Amniotic epithelial cell (primary cell): ENCODE data around the gene WWC2.
A peak's percentile ranks its signal among the peaks of the same experiment; 100 is the strongest.
"Not testable (repeated sequence)": the region's sequence is repeated elsewhere in the genome, so short reads cannot be mapped to it uniquely, and the experiment has no call there.

ENCODE experiments used
- DNase-seq: peaks from one replicate; pipeline ENCODE4 v3.0.0-alpha.2; 2010; ENCODE audit warnings: low read depth

WWC2 gene

DNA sequence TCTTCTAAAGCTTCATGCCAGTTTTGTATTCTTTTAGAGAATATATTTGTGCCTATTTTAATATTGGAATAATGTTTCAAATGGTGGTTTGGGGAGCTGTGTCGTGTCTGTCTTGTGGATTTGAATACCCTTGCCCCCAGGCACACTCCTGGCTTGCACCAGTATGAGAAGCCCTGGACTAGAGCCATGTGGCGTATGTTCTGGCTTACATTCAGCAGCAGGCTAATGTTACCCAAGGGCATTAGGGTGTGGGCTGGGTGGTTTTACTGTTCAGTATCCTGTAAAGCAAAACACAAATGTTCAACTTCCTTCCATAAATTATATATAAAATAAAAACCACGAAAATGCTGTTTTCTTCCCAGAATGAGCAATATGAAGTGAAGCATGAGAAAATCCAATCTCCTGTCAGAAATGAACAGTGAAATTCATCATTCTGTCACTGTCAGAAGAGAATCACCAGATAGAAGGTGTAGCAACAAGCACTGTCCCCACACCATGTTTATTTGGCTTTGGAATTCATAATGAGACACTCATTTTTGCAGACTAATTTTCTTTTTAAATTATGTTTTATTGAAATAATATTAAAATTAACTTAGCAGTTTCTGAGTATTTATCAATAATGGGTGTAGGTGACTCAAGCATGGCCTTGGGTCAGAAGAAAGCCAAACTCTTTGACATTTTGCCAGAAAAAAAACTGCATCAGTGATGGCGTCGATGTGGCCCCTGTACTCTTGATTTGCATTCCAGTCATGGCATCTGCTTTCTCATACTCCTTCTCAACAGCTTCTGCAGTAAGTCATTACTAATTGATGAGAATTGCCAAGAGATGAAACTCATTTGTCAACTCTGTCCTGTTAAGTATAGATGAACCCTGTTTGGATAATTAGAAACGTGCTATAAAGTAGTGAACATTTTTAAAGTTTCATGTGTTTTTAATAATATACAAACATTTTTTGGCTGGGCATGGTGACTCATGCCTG is 43.8 kb downstream of the WWC2 start:
- peak; percentile 76 for DNase-seq

DNA sequence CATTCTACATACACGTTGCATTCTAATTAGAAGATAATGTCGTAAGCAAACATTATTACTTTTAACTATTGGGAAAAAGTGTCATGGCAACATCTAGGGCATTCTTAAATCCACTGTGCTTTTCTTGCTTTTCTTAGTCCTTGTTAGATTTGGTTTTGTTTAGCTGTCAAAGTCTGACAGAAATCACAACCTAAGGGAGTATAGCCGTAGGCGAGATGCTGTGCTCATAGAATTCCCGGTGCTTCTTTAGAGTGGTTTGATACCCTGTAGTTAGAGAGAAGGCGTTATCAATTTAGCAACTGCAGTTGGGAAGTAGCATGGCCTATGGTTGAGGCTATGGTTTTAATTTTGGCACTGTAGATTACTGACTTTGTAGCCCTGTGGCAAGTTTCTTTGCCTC is 45.7 kb downstream of the WWC2 start:
- no peak for DNase-seq

DNA sequence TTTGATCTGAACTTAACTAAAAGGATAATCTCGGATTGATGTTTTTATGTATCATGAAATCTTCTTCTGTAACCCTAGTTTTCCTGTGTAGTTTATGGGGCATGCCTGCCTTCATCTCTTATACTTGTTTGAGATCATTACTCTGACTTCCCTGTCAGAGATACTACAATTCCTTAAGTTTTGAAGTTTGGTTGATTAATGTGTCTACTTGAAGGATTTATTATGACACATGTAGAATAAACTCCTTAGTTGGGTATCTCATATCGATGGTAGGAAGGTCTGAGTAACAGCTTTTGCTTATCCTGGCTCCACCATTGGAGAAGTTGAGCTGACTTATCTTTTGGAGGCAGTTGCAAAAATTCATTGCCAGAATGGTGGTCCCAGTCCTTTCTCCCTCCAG is 46.7 kb downstream of the WWC2 start:
- no peak for DNase-seq

DNA sequence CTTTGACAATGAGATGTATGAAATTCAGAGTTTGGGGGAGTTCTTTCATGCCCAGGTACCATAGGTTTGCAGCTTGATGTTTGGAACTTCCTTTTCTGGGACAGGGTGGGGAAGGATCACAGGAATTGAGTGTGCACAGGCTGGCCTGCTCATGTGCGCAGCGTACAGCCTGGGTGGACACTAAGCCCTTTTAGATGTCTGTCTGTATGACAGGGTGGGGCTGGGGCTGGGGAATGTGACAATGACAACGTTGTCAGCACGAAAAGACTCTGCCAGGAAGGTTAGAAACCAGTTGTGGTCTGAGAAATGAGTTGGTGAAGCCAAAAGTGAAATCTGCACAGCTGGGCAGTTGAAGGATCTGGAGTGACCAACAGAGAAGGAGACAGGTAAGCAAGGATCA is 47.4 kb downstream of the WWC2 start:
- DNase-seq, result no peak

DNA sequence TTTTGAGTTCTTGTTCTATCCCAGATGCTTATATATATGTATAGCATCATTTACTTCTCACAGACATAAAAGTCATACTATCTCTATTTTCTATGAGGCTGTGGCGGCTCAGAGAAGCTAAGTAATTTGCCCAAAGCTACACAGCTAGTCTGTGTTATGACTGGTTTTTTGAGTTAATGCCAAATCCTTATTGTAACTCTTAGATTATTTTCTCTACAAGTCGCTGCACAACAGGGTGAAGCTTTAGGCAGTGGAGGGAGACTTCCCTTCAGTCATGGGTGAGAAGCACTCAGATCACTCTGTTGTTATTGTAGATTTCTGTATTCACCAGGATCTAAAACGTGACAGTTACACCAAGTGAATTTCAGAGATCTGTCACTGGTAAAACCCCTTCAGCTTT is 48.1 kb downstream of the WWC2 start:
- no peak for DNase-seq

DNA sequence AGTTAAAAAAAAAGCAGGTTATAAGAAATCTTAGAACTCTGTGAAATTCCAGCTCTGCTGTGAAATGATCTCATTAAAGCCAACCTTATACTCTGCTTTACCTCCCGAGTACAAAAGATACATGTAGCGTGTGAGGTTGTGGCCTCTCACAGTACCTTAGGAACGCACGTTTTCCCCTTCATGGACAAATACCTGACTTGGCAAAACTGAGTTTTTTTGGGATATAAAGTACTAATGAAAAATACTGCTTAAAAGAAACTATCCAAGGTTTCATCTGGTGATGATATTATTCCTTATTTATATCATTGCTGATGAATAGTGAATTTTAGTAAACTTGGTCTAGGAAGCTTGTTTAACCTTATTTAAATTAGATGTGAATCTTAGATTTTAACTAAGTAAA is 48.9 kb downstream of the WWC2 start:
- DNase-seq, result no peak

DNA sequence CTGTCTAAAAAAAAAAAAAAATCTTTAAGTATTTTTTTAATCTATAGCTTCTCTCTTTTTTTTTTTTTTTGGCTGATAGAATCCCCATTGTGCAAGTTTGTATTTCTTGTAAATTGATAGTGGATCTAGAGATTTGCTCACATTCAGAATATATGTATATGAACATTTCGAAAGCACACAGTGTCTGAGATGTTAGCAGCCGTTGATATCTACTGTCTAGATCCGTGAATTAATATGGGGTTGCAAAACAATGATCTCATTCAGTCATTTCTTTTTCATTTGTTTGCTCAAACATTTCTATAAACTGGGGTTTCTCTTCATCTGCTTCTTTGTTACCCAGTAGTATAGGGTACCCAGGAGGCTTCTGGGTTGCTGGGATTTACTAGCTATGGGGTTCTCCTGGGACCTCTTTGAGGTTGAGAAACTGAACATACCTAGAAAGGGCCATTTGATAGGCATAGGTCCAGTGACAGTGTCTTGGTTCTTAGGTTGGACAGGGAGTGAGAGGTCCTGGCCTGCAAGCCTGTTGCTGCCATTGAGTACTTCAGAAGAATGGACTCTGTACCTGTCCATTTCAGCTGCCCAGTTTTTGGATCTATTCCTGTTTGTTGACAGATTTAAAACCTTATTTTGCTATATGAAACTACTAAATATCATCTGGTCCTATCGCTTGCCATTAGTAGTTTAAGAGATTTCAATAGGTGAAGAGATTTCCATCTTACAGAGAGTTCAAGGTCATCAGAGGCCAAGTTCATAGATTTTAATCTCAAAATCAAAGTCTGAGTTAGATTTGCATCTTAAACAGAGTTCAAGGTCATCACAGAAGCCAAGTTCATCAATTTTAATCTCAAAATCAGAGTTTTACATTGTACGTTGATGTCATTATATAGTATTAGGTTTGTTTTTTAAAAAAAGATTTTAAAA is 50.8 kb downstream of the WWC2 start:
- DNase-seq, result peak; percentile 52

DNA sequence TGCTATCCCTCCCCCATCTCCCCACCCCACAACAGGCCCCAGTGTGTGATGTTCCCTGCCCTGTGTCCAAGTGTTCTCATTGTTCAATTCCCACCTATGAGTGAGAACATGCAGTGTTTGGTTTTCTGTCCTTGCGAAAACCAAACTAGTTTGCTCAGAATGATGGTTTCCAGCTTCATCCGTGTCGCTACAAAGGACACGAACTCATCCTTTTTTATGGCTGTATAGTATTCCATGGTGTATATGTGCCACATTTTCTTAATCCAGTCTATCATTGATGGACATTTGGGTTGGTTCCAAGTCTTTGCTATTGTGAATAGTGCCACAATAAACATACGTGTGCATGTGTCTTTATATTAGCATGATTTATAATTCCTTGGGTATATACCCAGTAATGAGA is 51.6 kb downstream of the WWC2 start:
- not testable (repeated sequence) for DNase-seq

DNA sequence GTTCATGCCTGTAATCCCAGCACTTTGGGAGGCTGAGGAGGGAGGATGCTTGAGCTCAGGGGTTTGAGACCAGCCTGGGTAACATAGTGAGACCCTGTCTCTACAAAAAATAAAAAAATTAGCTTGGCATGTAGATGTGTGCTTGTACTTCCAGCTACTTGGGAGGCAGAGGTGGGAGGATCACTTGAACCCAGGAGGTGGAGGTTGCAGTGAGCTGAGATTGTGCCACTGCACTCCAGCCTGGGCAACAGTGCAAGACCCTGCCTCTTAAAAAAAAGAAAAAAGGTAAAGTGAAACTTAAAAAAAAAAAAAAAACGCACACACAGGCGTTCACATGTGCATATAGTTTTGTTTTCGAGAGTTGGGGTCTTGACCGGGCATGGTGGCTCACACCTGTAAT is 53.2 kb downstream of the WWC2 start:
- DNase-seq, result not testable (repeated sequence)

DNA sequence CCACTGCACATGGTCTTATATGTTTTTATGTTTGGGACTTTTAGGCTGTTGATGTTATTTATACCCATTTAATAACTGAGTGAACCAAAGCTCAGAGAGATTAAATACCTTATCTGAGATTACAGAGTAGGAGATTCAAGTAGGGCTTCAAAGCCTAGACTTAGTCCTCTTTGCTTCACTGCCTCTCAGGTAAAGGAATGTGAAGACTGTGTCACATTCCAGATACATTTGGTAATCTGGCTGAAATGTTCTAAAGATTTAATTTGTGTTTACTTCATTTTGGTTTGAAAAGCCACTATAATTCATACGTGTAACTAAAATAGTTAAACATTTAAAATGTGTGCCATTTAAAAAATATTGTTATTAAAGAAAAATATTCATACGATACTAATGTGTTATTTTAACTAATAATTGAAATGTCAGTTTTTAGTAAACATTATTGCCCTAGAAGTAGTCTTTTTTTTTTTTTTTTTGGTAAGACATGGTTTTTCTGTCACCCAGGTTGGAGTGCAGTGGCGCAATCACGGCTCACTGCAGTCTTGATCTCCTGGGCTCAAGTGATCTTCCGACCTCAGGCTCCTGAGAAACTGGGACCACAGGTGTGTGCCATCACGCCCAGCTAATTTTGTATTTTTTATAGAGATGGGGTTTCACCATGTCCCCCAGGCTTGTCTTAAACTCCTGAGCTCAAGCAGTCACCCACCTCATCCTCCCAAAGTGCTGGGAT is 54.3 kb downstream of the WWC2 start:
- DNase-seq, result no peak

DNA sequence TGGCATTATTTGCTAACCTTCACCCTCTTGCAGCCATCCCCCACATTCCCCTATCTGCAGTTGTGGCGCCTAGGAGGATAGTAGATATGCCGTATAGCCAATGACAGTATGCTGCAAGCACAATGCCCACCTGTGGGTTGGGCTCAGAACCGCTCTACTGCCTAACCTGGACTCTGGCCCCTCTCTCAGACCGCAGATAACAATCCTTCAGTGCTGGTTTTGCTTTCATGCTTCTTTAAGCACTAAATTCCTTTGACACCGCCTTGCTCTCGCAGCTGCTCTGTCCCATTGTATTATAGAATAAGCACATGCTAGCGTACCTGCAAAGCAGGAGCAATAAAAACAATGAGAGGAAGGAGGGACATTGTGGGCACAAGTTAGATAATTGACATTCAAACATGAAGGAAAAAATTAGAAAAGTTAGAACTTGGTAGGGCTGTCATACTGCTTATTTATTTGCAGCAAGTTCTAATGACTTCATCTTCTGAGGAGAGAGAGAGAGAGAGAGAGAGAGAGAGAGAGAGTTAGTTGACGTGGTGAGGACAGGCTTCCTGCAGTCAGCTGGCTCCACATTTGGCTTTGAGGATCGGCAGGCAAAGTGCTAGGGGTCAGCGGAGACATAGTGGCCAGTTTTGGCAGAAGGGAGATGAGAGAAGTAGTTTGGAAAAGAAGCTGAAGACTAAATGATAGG is 55.8 kb downstream of the WWC2 start:
- DNase-seq, result peak; percentile 43

DNA sequence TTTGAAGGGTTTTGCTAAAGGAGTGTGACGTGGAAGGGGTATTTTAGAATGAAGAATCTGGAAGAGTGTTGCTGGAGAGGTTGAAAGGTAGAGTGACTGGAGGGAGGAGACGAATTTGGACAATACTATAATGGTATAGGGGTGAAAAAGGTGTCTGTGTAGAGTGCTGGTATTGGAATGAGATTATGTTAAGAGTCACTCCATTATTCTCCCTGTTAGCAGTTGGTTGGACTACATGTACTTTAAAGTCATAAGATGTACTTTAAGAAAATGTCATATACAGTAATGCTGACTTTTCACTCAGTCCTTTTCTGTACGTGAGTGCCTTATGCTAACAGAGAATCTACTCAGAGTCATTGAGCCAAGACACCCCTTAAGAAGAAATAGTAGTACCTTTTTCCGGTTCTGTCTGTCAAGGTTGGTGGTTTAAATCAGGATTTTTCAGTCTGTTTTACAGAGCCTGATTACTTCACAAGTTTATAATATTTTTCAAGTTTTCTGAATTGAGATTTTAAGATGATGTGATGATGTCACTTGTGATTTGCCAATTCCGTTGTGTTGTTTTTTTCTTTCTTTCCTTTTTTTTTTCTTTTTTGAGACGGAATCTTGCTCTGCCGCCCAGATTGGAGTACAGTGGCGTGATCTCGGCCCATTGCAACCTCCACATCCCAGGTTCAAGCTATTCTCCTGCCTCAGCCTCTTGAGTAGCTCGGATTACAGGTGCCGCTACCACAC is 56.6 kb downstream of the WWC2 start:
- no peak for DNase-seq

DNA sequence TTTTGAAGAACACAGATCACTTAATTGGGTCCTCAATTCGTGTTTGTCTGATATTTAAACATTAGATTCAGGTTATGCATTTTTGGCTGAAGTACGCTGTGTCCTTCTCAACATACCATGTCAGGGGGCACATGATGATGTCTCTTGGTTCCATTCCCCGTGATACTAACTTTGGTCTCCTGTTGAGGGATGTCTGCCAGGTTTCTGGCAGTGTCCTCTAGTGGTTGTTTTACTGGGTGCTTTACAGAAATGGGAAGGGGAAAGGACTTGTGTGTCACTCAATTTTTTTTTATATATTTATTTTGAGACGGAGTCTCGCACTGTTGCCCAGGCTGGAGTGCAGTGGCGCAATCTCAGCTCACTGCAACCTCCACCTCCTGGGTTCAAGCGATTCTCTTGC is 58.2 kb downstream of the WWC2 start:
- no peak for DNase-seq

DNA sequence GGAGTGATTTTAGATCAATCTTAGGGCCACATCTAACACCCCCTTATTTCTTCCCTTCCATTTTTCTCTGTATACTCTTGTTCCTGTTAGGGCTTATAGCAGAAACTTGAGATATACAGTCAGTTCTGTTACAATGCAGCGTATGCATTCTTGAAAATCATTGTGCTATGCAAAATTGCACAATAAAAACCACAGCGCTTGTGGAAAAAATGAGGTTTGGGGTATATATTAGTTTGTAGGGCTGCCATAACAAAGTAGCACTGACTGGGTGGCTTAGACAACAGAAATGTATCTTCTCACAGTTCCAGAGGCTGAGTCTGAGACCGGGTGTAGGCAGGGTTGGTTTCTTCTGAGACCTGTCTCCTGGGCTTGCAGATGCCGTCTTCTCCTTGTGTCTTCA is 59.0 kb downstream of the WWC2 start:
- peak; percentile 92 for DNase-seq

DNA sequence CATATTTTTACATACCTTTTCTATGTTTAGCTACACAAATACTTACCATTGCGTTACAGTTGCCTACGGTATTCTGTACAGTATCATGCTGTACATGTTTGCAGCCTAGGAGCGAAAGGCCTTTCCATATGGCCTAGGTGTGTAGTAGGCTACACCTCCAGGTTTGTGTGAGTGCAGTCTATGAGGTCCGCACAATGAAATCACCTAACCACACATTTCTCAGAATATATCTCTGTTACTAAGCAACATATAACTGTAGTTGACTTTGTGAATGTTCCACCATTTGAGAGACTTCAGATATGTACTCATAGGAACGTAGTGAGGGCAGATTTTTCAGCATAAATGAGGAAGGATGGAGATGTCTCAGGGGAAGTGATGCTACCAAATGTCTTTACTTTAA is 62.6 kb downstream of the WWC2 start:
- DNase-seq, result peak; percentile 23

DNA sequence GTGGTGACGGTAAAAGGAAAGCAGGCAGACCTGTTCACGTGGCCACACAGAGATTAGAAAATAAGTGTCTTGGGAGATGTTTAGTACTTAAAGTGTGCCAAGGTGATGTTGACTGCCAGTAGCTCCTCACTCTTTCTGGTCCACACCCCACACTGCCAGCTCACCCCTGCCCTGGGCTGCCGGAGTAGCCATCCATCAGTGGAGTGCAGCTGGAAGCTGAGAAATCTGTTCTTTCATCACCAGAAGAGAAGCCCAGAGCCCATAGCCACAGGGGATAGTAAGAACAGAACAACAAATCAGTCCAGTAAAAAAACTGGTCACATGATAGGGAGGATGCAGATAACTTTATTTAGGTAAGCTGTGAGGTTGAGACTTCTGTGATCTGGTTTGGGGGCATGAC is 64.1 kb downstream of the WWC2 start:
- DNase-seq, result peak; percentile 80

DNA sequence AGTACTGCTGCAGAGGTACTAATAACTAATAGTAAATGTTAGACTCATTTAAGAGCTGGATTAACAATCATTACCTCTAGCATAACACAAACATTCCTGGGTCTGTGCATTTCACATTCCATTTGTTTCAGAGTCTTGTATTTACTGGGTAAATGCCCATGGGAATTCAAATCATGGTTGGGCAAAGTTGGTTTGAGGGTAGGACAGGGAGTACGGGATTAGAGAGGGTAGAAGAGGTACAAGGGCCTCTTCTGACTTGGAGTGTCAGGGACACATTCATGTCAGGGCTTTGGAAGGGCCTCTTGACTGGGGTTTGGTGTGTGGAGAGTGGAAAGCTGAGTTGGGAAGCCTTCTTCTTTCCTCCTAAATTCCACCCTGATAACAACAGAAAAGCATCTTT is 65.9 kb downstream of the WWC2 start:
- no peak for DNase-seq

DNA sequence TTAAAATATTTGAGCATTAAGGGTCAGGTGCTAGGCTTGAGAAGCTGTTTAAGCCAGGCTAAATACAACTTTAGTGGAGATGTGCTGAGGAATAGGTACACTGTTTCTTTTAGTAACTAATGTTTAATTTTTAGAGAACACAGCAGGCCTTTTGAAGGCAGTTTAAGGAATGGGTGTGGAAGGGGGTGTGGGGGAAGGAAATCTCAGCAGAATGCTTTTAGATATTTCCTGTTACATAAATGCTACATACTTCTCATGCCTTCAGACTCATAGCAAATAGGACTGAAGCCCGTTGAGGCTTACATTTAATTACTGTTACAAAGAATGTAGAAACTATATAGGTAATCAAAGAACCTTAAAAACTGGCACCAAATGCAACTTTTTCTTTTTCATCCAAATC is 66.3 kb downstream of the WWC2 start:
- no peak for DNase-seq

DNA sequence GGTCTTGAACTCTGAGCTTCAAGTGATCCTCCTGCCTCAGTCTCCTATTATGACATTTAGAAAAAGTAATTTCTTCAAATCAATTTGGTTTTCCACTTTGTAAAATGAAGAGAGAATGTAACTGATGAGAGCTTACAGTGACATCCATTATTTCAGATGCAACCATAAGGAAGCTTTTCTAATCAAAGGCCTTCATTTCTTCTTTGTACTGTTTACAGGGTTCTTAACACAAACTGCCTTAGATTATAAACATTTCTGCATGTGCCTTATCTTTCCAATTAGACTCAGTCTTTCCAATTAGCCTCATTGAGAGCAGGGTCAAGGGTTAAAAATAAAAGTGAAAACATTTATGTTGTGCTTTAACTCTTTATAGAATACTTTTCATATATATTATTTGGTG is 71.8 kb downstream of the WWC2 start:
- no peak for DNase-seq

DNA sequence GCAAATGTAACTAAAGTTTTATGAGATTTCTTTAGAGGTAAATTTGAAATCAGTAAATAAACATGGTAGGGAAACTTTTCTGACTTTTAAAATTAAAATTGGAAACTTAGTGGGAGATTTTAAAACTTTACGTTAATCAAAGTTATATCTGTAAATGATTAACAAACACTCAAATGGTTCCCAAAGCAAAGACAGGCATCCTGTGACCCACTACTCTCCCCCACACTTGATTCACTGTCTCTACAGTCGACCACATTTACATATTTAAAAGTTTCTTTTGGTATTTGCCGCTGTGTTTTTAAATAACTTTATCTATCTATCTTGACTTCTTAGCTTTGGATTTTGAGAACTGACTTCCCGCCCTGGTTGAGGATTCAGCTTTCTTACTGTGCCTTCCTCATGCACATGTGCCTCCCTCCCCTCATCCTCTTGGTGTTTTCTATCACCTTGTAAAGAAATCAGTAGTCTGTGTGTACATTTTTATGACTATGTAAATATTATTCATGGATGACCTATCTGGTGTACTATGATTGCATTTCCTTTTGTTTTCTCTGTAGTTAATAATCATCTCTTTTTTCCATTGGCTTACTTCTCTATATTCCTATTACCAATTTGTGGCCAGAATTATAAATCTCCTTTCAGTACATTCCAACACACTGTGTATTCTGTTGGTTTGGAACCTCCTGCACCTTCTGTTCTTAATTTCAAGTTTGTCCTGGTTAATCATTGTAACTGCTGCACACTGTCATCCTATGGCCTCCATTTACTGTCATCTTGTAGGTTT is 72.6 kb downstream of the WWC2 start:
- no peak for DNase-seq
